Neural cell (in vitro differentiated cells): ENCODE data around the gene LUZP4. TPM values are rescaled to one million over a fixed set of nuclear protein-coding genes. Genes with fewer than 3 reads are reported as not detected.
"Not testable (repeated sequence)": the region's sequence is repeated elsewhere in the genome, so short reads cannot be mapped to it uniquely, and the experiment has no call there.

Experiments used
- H2AFZ ChIP-seq: fragments of 200-600, 300-800 bp; sonication (generic), shearing (Covaris generic); 2 replicates; pipeline ENCODE4 v1.6.0; 2014; ENCODE audit warnings: low read depth, mild to moderate bottlenecking, antibody characterized with exemption, low read length, moderate library complexity
- H3F3A ChIP-seq: fragments of 200-600 bp; shearing (Covaris generic); 2 replicates; pipeline ENCODE4 v1.6.1; 2016; ENCODE audit warnings: mild to moderate bottlenecking, moderate library complexity, mixed read lengths, antibody characterized with exemption, low read length; ENCODE audit not compliant: insufficient read depth, poor library complexity, severe bottlenecking
- H3K27ac ChIP-seq: fragments of 200-600, 300-800 bp; sonication (generic), shearing (Covaris generic); 2 replicates; pipeline ENCODE4 v1.5.1; 2014; ENCODE audit warnings: mild to moderate bottlenecking, low read length, moderate library complexity
- H3K27me3 ChIP-seq: fragments of 300-800, 200-600 bp; sonication (generic), shearing (Covaris generic); 2 replicates; pipeline ENCODE4 v1.6.0; 2014; ENCODE audit warnings: mild to moderate bottlenecking, low read depth, low read length, moderate library complexity; ENCODE audit not compliant: insufficient read depth
- H3K36me3 ChIP-seq: fragments of 300-800, 200-600 bp; sonication (generic), shearing (Covaris generic); 2 replicates; pipeline ENCODE4 v1.5.1; 2014; ENCODE audit warnings: mild to moderate bottlenecking, antibody characterized with exemption, low read length, moderate library complexity; ENCODE audit not compliant: insufficient read depth
- H3K4me2 ChIP-seq: fragments of 300-800, 200-600 bp; sonication (generic), shearing (Covaris generic); 2 replicates; pipeline ENCODE4 v1.6.0; 2014; ENCODE audit warnings: mild to moderate bottlenecking, low read length
- H3K4me3 ChIP-seq: fragments of 300-800, 200-600 bp; sonication (generic), shearing (Covaris generic); 2 replicates; pipeline ENCODE4 v1.5.1; 2014; ENCODE audit warnings: mild to moderate bottlenecking, low read length, moderate library complexity
- H3K79me2 ChIP-seq: fragments of 200-600 bp; shearing (Covaris generic); replicated peaks from 2 replicates; pipeline ENCODE4 v1.6.0; 2014; ENCODE audit warnings: mild to moderate bottlenecking, low read length, moderate library complexity; ENCODE audit not compliant: insufficient read depth
- H3K9ac ChIP-seq: fragments of 300-800, 200-600 bp; sonication (generic), shearing (Covaris generic); 2 replicates; pipeline ENCODE4 v1.6.1; 2016; ENCODE audit warnings: mild to moderate bottlenecking, low read length, mixed read lengths
- H3K9me2 ChIP-seq: fragments of 200-600 bp; shearing (Covaris generic); 2 replicates; pipeline ENCODE4 v1.6.1; 2016; ENCODE audit warnings: mild to moderate bottlenecking, low read length, mixed read lengths; ENCODE audit not compliant: insufficient read depth
- H3K9me3 ChIP-seq: fragments of 200-600, 300-800 bp; sonication (generic), shearing (Covaris generic); 2 replicates; pipeline ENCODE4 v1.6.1; 2016; ENCODE audit warnings: mild to moderate bottlenecking, mixed run types, low read length, moderate library complexity, mixed read lengths
- H4K20me1 ChIP-seq: fragments of 200-600 bp; shearing (Covaris generic); 2 replicates; pipeline ENCODE4 v1.6.1; 2016; ENCODE audit warnings: mild to moderate bottlenecking, mixed run types; ENCODE audit not compliant: insufficient read depth
- CTCF ChIP-seq: fragments of 450-650 bp; IDR thresholded peaks from 2 replicates; pipeline ENCODE4 v1.5.1; 2014; ENCODE audit warnings: antibody characterized with exemption, mild to moderate bottlenecking, moderate library complexity; ENCODE audit not compliant: poor library complexity, severe bottlenecking
- EP300 ChIP-seq: fragments of 450-650 bp; conservative IDR thresholded peaks from 2 replicates; pipeline ENCODE4 v1.6.1; 2014; ENCODE audit warnings: antibody characterized with exemption, mild to moderate bottlenecking, moderate library complexity; ENCODE audit not compliant: poor library complexity, severe bottlenecking
- EZH2 ChIP-seq: fragments of 200-600, 300-800 bp; shearing (Covaris generic), sonication (generic); IDR thresholded peaks from 2 replicates; pipeline ENCODE4 v1.6.1; 2014; ENCODE audit warnings: antibody characterized with exemption, low read length, borderline replicate concordance, mild to moderate bottlenecking; ENCODE audit not compliant: insufficient read depth, poor library complexity, severe bottlenecking
- MXI1 ChIP-seq: fragments of 450-650 bp; conservative IDR thresholded peaks from 2 replicates; pipeline ENCODE4 v1.6.1; 2014; ENCODE audit warnings: antibody characterized with exemption, mild to moderate bottlenecking; ENCODE audit not compliant: poor library complexity, severe bottlenecking
- POLR2AphosphoS5 ChIP-seq: IDR thresholded peaks from 2 replicates; pipeline ENCODE4 v1.6.1; 2012
- RAD21 ChIP-seq: fragments of 450-650 bp; conservative IDR thresholded peaks from 2 replicates; pipeline ENCODE4 v1.6.1; 2014; ENCODE audit warnings: antibody characterized with exemption, mild to moderate bottlenecking, moderate library complexity
- SMC3 ChIP-seq: fragments of 450-650 bp; conservative IDR thresholded peaks from 2 replicates; pipeline ENCODE4 v1.6.1; 2014; ENCODE audit warnings: antibody characterized with exemption, mild to moderate bottlenecking, moderate library complexity; ENCODE audit not compliant: poor library complexity
- TAF1 ChIP-seq: IDR thresholded peaks from 2 replicates; pipeline ENCODE4 v1.6.1; 2012; ENCODE audit warnings: low read depth
- polyA plus RNA-seq: library from polyadenylated mRNA; depleted of rRNA; stranded (reverse); fragments of >200 nt; gene quantifications from 2 replicates; pipeline ENCODE4 v1.2.3, GENCODE V29; 2014
- TF ChIP-seq, protein P1 (sequence below): IDR thresholded peaks from 2 replicates; pipeline ENCODE4 v1.6.1; 2012; ENCODE audit warnings: borderline replicate concordance

Gene LUZP4
- polyA plus RNA-seq, 1 donor from 2014 or later = not detected

DNA sequence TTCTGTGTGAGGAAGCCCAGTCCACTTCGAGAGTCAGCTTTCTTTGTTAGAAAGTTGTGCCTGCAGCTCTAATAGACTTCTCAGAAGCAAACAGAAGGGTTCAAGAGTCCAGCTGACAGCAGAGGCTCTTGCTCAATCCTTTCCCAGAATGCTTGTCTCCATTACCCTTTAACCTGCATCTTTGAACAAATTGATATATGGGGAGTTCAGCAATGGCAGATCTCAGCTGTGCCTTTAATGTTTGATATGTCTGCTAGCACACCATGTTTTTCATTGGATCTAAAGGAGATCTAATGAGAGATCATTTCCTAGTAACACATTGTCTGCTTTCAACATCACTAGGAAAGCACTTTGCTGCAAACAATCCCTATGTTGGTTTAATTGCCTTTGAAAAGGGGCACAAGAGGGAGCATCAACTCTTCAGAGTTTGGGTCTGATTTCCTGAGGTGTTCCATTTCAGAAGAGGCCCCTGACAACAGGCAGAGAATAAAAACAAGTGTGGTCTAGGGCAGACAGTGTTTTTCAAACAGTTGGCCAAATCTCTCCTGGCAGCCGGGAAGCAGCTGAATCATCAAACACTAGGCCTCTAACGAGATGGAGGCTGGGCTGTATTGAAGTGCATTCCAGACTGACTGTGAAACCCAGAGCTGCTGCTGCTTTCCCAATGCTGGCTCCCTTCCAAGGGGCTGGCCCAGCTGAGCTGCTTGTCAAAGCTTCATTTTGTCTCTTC is 55.5 kb downstream of the LUZP4 start:
- no peaks in the 10 kb centered on the region for H3K27me3 ChIP-seq
- no peaks in the 10 kb centered on the region for H3K79me2 ChIP-seq
- H3K9me3 ChIP-seq = no peaks in the 10 kb centered on the region
- H3K27ac ChIP-seq = no peak overlapping the region
- no peak overlapping the region for H3K9ac ChIP-seq
- H3K9me2 ChIP-seq = no peaks in the 10 kb centered on the region
- H3K4me2 ChIP-seq = no peak overlapping the region
- no peak overlapping the region for H3K4me3 ChIP-seq
- TF ChIP-seq, protein P1, sequence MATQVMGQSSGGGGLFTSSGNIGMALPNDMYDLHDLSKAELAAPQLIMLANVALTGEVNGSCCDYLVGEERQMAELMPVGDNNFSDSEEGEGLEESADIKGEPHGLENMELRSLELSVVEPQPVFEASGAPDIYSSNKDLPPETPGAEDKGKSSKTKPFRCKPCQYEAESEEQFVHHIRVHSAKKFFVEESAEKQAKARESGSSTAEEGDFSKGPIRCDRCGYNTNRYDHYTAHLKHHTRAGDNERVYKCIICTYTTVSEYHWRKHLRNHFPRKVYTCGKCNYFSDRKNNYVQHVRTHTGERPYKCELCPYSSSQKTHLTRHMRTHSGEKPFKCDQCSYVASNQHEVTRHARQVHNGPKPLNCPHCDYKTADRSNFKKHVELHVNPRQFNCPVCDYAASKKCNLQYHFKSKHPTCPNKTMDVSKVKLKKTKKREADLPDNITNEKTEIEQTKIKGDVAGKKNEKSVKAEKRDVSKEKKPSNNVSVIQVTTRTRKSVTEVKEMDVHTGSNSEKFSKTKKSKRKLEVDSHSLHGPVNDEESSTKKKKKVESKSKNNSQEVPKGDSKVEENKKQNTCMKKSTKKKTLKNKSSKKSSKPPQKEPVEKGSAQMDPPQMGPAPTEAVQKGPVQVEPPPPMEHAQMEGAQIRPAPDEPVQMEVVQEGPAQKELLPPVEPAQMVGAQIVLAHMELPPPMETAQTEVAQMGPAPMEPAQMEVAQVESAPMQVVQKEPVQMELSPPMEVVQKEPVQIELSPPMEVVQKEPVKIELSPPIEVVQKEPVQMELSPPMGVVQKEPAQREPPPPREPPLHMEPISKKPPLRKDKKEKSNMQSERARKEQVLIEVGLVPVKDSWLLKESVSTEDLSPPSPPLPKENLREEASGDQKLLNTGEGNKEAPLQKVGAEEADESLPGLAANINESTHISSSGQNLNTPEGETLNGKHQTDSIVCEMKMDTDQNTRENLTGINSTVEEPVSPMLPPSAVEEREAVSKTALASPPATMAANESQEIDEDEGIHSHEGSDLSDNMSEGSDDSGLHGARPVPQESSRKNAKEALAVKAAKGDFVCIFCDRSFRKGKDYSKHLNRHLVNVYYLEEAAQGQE = no peak
- no peak for TF ChIP-seq SMC3
- TF ChIP-seq CTCF = no peak
- no peak for TF ChIP-seq RAD21
- TF ChIP-seq TAF1 = no peak
- TF ChIP-seq MXI1 = no peak
- no peak for TF ChIP-seq EP300
- TF ChIP-seq EZH2 = no peak
- TF ChIP-seq POLR2AphosphoS5 = no peak
- no peaks in the 10 kb centered on the region for H3K36me3 ChIP-seq
- no peaks in the 10 kb centered on the region for H3F3A ChIP-seq
- no peaks in the 10 kb centered on the region for H4K20me1 ChIP-seq
- H2AFZ ChIP-seq = no peak overlapping the region

GRCh38 chrX:115345615-115346014 is 56.1 kb downstream of the LUZP4 start:
- Histone ChIP-seq H2AFZ (no peak overlapping the region), H3K9me2 (no peaks in the 10 kb centered on the region), H3F3A (no peaks in the 10 kb centered on the region), H3K27me3 (no peaks in the 10 kb centered on the region), H4K20me1 (no peaks in the 10 kb centered on the region), H3K9me3 (no peaks in the 10 kb centered on the region), H3K79me2 (no peaks in the 10 kb centered on the region), H3K27ac (no peak overlapping the region), H3K9ac (no peak overlapping the region), H3K4me2 (no peak overlapping the region), H3K4me3 (no peak overlapping the region), H3K36me3 (no peaks in the 10 kb centered on the region)
- TF ChIP-seq TAF1 = no peak
- no peak for TF ChIP-seq RAD21
- TF ChIP-seq POLR2AphosphoS5 = no peak
- no peak for TF ChIP-seq MXI1
- TF ChIP-seq EZH2 = no peak
- TF ChIP-seq CTCF = no peak

DNA sequence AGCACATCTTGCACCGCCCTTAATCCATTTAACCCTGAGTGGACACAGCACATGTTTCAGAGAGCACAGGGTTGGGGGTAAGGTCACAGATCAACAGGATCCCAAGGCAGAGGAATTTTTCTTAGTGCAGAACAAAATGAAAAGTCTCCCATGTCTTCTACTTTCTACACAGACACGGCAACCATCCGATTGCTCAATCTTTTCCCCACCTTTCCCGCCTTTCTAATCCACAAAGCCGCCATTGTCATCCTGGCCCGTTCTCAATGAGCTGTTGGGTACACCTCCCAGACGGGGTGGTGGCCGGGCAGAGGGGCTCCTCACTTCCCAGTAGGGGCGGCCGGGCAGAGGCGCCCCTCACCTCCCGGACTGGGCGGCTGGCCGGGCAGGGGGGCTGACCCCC is 57.2 kb downstream of the LUZP4 start:
- not testable (repeated sequence) for H3K27ac ChIP-seq, H3K9ac ChIP-seq, H3K36me3 ChIP-seq, H3K4me2 ChIP-seq, H4K20me1 ChIP-seq, H3K79me2 ChIP-seq, H3K27me3 ChIP-seq, H3K9me2 ChIP-seq, H3F3A ChIP-seq, H2AFZ ChIP-seq, H3K4me3 ChIP-seq, H3K9me3 ChIP-seq
